ENCODE measurements around the gene SHISA9.

Gene SHISA9

DNA sequence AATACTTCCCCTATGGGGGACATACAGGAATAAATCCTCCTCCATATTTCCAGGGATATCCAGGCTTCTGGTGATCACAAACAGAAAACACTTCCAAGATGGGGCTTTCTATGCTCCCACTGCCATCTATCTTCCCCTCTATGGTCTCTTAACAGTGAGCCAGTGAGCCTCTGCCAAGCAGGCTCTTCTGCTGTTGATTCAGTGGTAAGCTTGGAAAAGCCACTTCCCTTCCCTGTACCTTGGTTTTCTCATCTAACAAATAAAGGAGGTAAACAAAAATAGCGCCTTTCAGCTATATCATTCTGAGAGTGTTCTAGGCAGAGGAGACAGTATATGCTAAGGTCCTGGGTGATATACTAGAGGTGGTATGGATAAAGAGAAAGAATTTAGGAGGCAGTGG is 368.0 kb downstream of the SHISA9 start:
- DNase-seq (ENCODE audit: low spot score) = no peak

DNA sequence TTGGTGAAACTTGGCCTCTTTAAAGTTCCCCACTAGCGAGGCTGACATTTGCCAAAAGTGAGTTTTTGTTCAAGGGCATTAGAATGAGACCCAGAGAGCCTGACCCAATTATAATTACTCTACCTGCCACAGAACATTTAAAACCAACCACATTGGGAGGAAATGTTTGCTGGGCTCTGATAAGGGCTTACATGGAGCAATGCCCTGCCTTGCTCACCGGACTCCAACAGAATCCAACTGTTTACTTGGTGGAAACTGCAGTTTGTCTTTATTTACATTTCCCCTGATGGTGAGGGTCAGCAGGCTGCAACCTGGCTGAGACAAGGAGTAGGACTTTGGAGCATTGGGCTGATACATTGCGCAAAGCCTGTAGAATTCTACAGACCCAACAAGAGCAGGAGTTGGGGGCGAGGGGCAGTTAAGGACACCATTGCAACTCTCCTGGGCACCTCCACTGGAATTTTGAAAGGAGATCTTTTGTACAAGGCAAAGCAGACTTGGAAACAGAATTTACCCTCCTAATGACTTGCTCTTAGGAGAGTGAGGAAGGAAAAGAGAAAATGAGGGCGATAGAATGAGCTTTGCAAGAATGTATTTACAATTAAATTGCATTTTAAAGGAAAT is 368.6 kb downstream of the SHISA9 start:
- no peak for DNase-seq (ENCODE audit: low spot score)

DNA sequence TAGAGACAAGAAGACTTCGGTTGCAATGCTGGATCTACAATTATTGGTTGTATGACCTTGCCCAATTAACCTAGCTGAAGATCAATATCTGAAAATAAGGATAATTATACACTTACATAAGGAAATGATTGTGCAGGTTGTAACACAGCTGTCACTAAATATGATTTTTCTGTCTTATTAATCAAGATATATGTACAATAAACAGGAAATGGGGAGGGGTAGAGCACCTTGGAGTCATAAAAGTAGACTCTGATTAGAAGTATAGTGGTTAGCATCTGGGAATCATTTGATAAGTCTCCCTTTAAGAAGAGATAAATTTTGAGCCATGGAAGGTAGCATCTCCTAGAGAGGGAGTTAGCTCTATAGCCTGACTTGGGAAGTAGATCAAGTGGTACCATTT is 369.2 kb downstream of the SHISA9 start:
- DNase-seq (ENCODE audit: low spot score) = no peak

DNA sequence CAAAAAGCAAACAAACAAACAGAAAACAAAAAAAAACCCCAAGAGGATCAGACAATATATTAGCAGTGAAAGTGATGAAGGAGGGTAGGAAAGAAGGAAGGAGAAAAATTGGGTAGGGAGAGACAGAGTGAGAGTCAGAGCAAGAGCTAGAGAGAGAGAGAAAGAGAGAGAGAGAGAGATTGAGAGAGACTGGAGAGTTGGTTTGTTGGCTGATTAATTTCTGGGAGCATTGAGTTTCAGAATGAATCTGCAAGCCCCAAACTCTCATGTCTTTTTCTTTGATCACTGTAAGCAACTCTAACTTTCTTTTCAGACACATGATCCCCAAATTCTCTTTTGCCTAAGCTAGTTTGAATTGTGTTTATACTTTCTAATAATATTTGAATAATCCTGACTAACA is 388.1 kb downstream of the SHISA9 start:
- DNase-seq (ENCODE audit: low spot score) = no peak

All from cerebellar cortex (tissue), 1 donor.